T-helper 17 cell (primary cell): ENCODE data around the gene ZNF141. TPM values are rescaled to one million over a fixed set of nuclear protein-coding genes. Genes with fewer than 3 reads are reported as not detected.

ENCODE experiments used
- total RNA-seq, 4 donors: library from RNA in 2 of 4; stranded (reverse) in 2 of 4; gene quantifications; one replicate each; pipeline ENCODE4 v1.2.3 and lab custom pipeline; 2022 to 2026

Gene ZNF141
- total RNA-seq, 2 donors from 2014 or later = 12.8 to 16.5 TPM

Other genes with a start within 250 kb of the ZNF141 start
- gene ZNF718, start 213.3 kb upstream of the ZNF141 start, total RNA-seq = 1 to 10 TPM; 2.0 to 6.3 TPM
- not detected for gene ZNF732, start 32.3 kb upstream of the ZNF141 start, total RNA-seq
- 10 to 100 TPM; 26.3 to 38.9 TPM for gene ZNF721, start 161.3 kb downstream of the ZNF141 start, total RNA-seq
- gene PIGG, start 161.4 kb downstream of the ZNF141 start, total RNA-seq = 10 to 100 TPM; 68.1 to 69.8 TPM
- not detected for gene TMEM271, start 238.5 kb downstream of the ZNF141 start, total RNA-seq